ENCODE results near the gene CEBPG.

The CEBPG gene

DNA sequence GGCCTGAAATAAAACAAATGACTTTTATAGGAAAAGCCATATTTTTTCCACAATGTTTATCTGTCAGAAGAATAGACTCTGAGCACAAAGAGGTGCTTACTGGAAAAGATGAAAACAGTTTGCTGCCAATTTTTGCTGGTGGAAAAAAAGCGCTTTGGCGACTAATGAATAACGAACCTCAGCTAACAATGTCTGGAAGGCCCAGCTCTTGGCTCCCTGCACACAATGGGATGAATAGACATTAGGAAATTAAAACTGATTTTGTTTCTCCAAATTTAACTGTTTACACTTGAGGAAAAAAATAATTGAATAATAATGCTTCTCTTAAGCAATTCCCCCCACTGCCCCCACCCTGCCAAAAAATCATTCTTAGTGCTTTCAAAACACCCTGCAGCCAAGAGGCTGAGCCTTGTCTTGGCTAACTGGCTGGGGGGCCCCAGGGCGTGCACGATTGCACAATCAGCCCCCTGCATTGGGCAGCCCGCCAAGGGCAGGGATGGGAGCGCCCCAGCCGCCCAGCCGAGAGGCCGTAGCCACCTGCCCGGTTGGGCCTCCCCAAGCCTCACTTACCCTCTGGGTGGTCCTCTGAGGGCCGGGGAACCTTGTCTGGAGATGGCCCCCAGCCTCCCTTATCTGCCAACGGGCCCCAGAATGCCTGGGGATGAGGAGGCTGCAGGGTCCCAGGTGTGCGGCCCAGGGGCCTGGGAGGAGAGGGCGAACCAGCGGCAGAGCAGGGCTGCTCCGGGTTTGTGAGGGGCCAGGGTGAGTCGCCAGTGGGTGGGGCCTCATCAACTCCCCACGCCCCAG, 16.8 kb downstream of the CEBPG start:
- H3K79me2 ChIP-seq (ENCODE audit: low read length): no peaks in the 10 kb centered on the region; the same call in 1 of the 2 replicates
- TF ChIP-seq, protein P1, sequence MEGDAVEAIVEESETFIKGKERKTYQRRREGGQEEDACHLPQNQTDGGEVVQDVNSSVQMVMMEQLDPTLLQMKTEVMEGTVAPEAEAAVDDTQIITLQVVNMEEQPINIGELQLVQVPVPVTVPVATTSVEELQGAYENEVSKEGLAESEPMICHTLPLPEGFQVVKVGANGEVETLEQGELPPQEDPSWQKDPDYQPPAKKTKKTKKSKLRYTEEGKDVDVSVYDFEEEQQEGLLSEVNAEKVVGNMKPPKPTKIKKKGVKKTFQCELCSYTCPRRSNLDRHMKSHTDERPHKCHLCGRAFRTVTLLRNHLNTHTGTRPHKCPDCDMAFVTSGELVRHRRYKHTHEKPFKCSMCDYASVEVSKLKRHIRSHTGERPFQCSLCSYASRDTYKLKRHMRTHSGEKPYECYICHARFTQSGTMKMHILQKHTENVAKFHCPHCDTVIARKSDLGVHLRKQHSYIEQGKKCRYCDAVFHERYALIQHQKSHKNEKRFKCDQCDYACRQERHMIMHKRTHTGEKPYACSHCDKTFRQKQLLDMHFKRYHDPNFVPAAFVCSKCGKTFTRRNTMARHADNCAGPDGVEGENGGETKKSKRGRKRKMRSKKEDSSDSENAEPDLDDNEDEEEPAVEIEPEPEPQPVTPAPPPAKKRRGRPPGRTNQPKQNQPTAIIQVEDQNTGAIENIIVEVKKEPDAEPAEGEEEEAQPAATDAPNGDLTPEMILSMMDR (IDR thresholded peaks at IDR 0.05; ENCODE audit: low read length): no peak
- no peak for TF ChIP-seq EZH2 (optimal IDR thresholded peaks at IDR 0.05; ENCODE audit: low read depth, low read length)
- TF ChIP-seq EZH2phosphoT487 (IDR thresholded peaks at IDR 0.05; ENCODE audit: low read length): no peak
- H3K9me2 ChIP-seq (replicated peaks; ENCODE audit: insufficient read depth, low read length): no peaks in the 10 kb centered on the region
- no peaks in the 10 kb centered on the region for H4K20me1 ChIP-seq (ENCODE audit: insufficient read depth, low read length)
- no peaks in the 10 kb centered on the region for H3K4me1 ChIP-seq (ENCODE audit: low read length)
- no peak overlapping the region for H3K9ac ChIP-seq (ENCODE audit: low read length)
- no peaks in the 10 kb centered on the region for H3K9me3 ChIP-seq (replicated peaks; ENCODE audit: insufficient read depth, low read length)
- no peak overlapping the region for H3K4me3 ChIP-seq (ENCODE audit: low read length)
- H3K27ac ChIP-seq (ENCODE audit: low read length): no peak overlapping the region
- no peak overlapping the region for H3K4me2 ChIP-seq (ENCODE audit: low read depth, low read length)
- no peaks in the 10 kb centered on the region for H3F3A ChIP-seq (ENCODE audit: insufficient read depth, low read length)
- no peak for DNase-seq
- no peaks in the 10 kb centered on the region for H3K27me3 ChIP-seq (replicated peaks; ENCODE audit: insufficient read depth, low read length)
- H3K36me3 ChIP-seq (replicated peaks; ENCODE audit: insufficient read depth, low read length): no peaks in the 10 kb centered on the region
- H2AFZ ChIP-seq (ENCODE audit: low read length): no peak overlapping the region

DNA sequence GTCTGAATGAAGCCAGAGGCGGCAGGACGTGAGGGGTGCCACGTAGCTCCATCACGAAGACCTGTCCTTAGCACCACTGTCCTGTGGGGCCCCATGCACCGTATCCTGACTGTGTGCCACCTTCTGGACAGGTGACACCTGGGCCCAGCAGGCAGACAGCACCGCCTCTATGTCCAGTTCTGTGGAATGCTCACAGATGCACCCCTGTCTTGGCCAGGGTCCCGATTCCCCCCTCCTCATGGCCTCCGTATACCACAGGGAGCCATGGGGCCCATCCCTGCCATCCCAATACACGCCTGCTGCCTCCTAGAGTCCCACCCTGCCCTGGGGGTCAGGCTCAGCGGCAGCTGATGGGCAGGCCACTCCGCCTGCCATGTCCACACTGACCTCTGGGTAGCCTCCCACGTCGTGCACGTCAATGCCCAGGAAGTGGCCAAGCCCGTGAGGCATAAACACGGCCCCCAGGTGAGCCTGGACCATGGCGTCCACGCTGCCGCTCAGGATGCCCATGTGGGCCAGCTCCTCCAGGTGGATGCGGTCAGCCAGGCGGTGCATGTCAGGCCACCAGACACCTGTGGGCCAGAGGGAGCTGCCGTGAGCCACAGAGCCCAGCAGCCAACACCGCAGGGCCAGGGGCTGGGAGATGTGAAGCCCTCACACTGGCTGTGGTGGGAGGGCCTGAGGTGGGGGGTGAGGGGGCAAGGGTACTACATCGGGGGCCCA, 17.6 kb downstream of the CEBPG start:
- Histone ChIP-seq H3F3A (ENCODE audit: insufficient read depth, low read length) (no peaks in the 10 kb centered on the region), H3K36me3 (replicated peaks; ENCODE audit: insufficient read depth, low read length) (no peaks in the 10 kb centered on the region), H3K4me3 (ENCODE audit: low read length) (no peak overlapping the region), H3K4me1 (ENCODE audit: low read length) (no peaks in the 10 kb centered on the region), H3K9me2 (replicated peaks; ENCODE audit: insufficient read depth, low read length) (no peaks in the 10 kb centered on the region), H3K9me3 (replicated peaks; ENCODE audit: insufficient read depth, low read length) (no peaks in the 10 kb centered on the region), H2AFZ (ENCODE audit: low read length) (no peak overlapping the region), H3K79me2 (ENCODE audit: low read length) (no peaks in the 10 kb centered on the region; the same call in 1 of the 2 replicates), H3K4me2 (ENCODE audit: low read depth, low read length) (no peak overlapping the region), H4K20me1 (ENCODE audit: insufficient read depth, low read length) (no peaks in the 10 kb centered on the region), H3K9ac (ENCODE audit: low read length) (no peak overlapping the region), H3K27me3 (replicated peaks; ENCODE audit: insufficient read depth, low read length) (no peaks in the 10 kb centered on the region), H3K27ac (ENCODE audit: low read length) (no peak overlapping the region)
- no peak for DNase-seq
- no peak for TF ChIP-seq EZH2 (optimal IDR thresholded peaks at IDR 0.05; ENCODE audit: low read depth, low read length)
- TF ChIP-seq, protein P1 (IDR thresholded peaks at IDR 0.05; ENCODE audit: low read length): no peak
- TF ChIP-seq EZH2phosphoT487 (IDR thresholded peaks at IDR 0.05; ENCODE audit: low read length): no peak

DNA sequence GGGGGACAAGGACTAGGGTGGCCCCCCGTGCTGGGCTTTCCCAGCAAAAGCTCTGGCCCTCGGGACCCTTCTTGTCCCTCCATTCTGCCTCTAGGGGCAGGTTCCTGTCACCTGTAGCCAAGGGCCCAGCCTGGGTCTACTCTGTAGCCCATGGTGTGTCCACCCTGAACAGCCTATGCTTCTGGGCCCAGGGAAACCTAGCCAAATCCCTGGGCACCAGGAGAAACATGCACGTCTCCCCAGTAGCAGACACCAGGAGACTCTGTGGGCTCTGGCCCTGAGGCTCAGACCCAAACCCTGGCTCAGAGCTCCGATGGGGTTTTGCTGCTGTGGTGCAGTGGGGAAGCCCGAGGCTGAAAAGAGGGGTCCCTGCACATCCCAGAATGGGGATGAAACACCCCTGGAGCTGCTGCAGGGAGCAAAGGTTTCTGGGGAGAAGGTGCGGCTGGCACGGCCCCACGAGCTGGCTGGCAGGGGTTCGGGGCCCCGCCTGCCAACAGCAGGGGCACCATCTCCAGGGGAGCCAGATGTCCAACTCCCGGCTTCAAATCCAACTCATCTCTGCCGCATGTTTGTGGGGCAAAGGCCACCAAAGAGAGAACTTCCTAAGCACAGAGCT, 18.2 kb downstream of the CEBPG start:
- H3K9me2 ChIP-seq (replicated peaks; ENCODE audit: insufficient read depth, low read length): no peaks in the 10 kb centered on the region
- no peak for TF ChIP-seq EZH2phosphoT487 (IDR thresholded peaks at IDR 0.05; ENCODE audit: low read length)
- TF ChIP-seq, protein P1 (IDR thresholded peaks at IDR 0.05; ENCODE audit: low read length): no peak
- TF ChIP-seq EZH2 (optimal IDR thresholded peaks at IDR 0.05; ENCODE audit: low read depth, low read length): no peak
- H3K9ac ChIP-seq (ENCODE audit: low read length): no peak overlapping the region
- H4K20me1 ChIP-seq (ENCODE audit: insufficient read depth, low read length): no peaks in the 10 kb centered on the region
- DNase-seq: no peak
- no peaks in the 10 kb centered on the region for H3K4me1 ChIP-seq (ENCODE audit: low read length)
- H3K4me3 ChIP-seq (ENCODE audit: low read length): no peak overlapping the region
- no peak overlapping the region for H2AFZ ChIP-seq (ENCODE audit: low read length)
- no peaks in the 10 kb centered on the region for H3K27me3 ChIP-seq (replicated peaks; ENCODE audit: insufficient read depth, low read length)
- H3K79me2 ChIP-seq (ENCODE audit: low read length): no peaks in the 10 kb centered on the region
- no peak overlapping the region for H3K4me2 ChIP-seq (ENCODE audit: low read depth, low read length)
- no peaks in the 10 kb centered on the region for H3F3A ChIP-seq (ENCODE audit: insufficient read depth, low read length)
- no peaks in the 10 kb centered on the region for H3K36me3 ChIP-seq (replicated peaks; ENCODE audit: insufficient read depth, low read length)
- H3K9me3 ChIP-seq (replicated peaks; ENCODE audit: insufficient read depth, low read length): no peaks in the 10 kb centered on the region
- no peak overlapping the region for H3K27ac ChIP-seq (ENCODE audit: low read length)

Data from MM.1S (cell line).